Measurements from ENCODE around the gene ABCA2.

GRCh38 chr9:137070201-137070905, 42.3 kb upstream of the ABCA2 start, which contains the start of gene SAPCD2:
- TF ChIP-seq POLR2A (IDR thresholded peaks at IDR 0.05; ENCODE audit: low read length) (peak; percentile 52), GATA1 (IDR thresholded peaks at IDR 0.05; ENCODE audit: low read depth, low read length) (no peak)

Data from erythroblast (primary cell).